Activated naive CD8-positive, alpha-beta T cell treated with anti-CD3 and anti-CD28 coated beads for 36 hours (primary cell): ENCODE measurements around the gene ZDHHC13. TPM values are rescaled to one million over a fixed set of nuclear protein-coding genes. Genes with fewer than 3 reads are reported as not detected.
A peak's percentile ranks its signal among the peaks of the same experiment; 100 is the strongest.

Source experiments
- DNase-seq: peaks from one replicate; pipeline ENCODE4 v3.0.0; 2021
- H3K27ac Mint-ChIP-seq: one replicate; pipeline ENCODE4 v1.8.0; 2022; ENCODE audit warnings: mild to moderate bottlenecking, moderate library complexity, mixed read lengths
- H3K27me3 Mint-ChIP-seq: one replicate; pipeline ENCODE4 v1.8.0; 2022; ENCODE audit warnings: mild to moderate bottlenecking, mixed read lengths
- H3K36me3 Mint-ChIP-seq: one replicate; pipeline ENCODE4 v1.8.0; 2021; ENCODE audit warnings: mild to moderate bottlenecking, mixed read lengths
- H3K4me1 Mint-ChIP-seq: one replicate; pipeline ENCODE4 v1.8.0; 2021; ENCODE audit warnings: mixed read lengths
- H3K4me3 Mint-ChIP-seq: one replicate; pipeline ENCODE4 v1.8.0; 2022; ENCODE audit warnings: mild to moderate bottlenecking, moderate library complexity, mixed read lengths
- H3K9me3 Mint-ChIP-seq: one replicate; pipeline ENCODE4 v1.8.0; 2022; ENCODE audit warnings: mixed read lengths
- total RNA-seq, 2 experiments: library from RNA; stranded (reverse); gene quantifications; one replicate each; pipeline ENCODE4 v1.2.3, GENCODE V29; 2021

The ZDHHC13 gene
- total RNA-seq, 2 experiments from 2014 or later: 16.5 to 19.3 TPM

DNA sequence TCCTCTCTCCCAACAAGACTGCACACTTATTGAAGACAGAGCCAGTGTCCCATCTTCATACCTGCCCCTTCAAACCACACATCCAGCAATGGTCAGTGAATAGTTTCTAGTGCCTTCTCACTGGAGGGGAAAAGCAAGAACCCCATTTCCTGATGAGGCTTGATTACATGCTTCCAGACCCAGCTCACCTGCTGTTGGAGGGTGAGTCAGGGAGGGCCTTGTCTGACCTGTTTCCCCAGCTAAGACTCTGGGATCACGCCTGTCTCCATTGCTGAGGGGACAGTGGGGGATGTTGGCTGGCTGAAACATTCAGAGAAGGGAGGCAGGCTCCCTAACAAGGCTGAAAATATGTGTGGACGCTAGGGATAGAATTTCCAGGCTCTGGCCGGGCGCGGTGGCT is 27.5 kb upstream of the ZDHHC13 start:
- no peak for DNase-seq
- H3K27ac Mint-ChIP-seq: no peak overlapping the region
- H3K9me3 Mint-ChIP-seq: no peaks in the 10 kb centered on the region
- no peak overlapping the region for H3K4me3 Mint-ChIP-seq
- peaks cover 33% of the 10 kb centered on the region for H3K27me3 Mint-ChIP-seq
- H3K36me3 Mint-ChIP-seq: no peaks in the 10 kb centered on the region
- no peaks in the 10 kb centered on the region for H3K4me1 Mint-ChIP-seq

DNA sequence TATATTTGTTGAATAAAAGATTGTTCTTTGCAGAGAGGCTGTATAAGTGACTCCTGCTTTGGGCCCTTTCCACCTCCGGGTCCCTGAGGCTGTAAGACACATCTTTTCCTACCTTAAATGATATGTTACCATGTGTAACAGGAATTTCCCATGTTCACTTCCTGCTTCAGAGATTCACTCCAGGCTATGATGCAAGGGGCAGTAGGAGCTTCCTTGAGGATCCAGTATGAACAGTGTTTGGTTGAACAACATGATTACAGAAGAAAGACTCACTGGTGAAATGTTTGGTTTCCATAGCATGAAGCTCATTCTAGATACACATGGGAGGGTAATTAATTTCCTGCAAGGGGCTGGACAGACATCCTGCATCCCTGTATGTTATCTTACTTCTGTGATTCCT is 25.6 kb upstream of the ZDHHC13 start:
- no peak overlapping the region for H3K27ac Mint-ChIP-seq
- H3K27me3 Mint-ChIP-seq: peaks cover 33% of the 10 kb centered on the region
- H3K9me3 Mint-ChIP-seq: no peaks in the 10 kb centered on the region
- H3K4me3 Mint-ChIP-seq: no peak overlapping the region
- no peak for DNase-seq
- H3K36me3 Mint-ChIP-seq: no peaks in the 10 kb centered on the region
- no peaks in the 10 kb centered on the region for H3K4me1 Mint-ChIP-seq

DNA sequence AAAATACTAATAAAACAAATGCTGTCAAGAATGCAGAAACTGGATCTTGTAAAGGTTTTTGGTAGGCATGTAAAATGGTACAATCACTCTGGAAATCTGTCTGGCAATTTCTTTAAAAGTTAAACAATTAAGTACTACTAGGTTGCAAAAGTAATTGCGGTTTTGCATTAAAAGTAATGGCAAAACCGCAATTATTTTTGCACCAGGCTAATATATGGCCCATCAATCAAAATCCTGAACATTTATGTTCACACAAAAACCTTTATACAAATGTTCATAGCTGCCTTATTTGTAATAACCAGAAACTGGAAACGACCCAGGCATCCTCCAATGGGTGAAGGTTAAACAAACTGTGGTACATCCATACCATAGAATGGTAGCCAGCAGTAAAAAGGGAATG is 24.6 kb upstream of the ZDHHC13 start:
- Mint-ChIP-seq H3K9me3 (no peaks in the 10 kb centered on the region), H3K27ac (no peak overlapping the region), H3K27me3 (peaks cover 39% of the 10 kb centered on the region)

DNA sequence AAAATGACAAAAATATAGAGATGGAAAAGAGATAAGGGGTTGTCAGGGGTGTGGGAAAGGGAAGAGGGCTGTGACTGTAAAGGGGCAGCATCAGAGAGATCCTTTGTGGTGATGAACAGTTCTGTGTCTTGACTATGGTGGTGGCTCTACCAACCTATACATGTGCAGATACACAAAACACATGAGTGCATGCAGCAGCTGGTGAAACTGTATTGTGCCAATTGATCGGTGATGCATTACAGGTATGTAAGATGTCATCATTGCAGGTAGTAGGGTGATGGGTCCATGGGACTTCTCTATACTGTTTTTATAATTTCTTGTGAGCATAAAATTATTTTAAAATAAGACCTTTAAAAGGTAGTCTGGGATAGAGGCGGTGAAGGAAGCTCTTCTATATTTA is 24.1 kb upstream of the ZDHHC13 start:
- no peaks in the 10 kb centered on the region for H3K9me3 Mint-ChIP-seq
- DNase-seq: no peak
- no peak overlapping the region for H3K4me3 Mint-ChIP-seq
- no peaks in the 10 kb centered on the region for H3K36me3 Mint-ChIP-seq
- no peaks in the 10 kb centered on the region for H3K4me1 Mint-ChIP-seq
- H3K27ac Mint-ChIP-seq: no peak overlapping the region
- H3K27me3 Mint-ChIP-seq: peaks cover 43% of the 10 kb centered on the region

More for the DNA sequence above, 24.6 kb upstream of the ZDHHC13 start:
- H3K4me3 Mint-ChIP-seq: no peak overlapping the region
- H3K4me1 Mint-ChIP-seq: no peaks in the 10 kb centered on the region
- H3K36me3 Mint-ChIP-seq: no peaks in the 10 kb centered on the region
- DNase-seq: no peak

DNA sequence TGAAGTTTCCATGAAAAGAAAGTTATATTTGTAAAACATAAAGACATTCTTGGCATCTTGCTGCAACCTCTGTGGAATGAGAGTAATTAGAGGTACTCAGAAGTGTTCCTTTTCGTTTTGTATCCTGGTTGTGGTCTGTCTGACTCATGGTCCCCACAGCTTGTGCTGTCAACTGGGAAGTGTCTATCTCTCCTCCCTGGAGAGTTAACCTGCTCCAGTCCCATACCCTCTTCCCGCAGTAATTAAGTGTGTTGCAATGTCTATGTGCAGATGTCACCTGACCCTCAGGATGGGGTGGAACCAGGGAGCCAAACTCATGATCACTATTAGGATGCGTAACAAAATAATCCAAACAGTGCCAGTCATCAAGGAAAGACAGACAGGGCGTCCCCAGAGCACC is 23.0 kb upstream of the ZDHHC13 start:
- Mint-ChIP-seq H3K4me3 (no peak overlapping the region), H3K27me3 (peaks cover 43% of the 10 kb centered on the region), H3K36me3 (no peaks in the 10 kb centered on the region), H3K4me1 (no peaks in the 10 kb centered on the region), H3K9me3 (no peaks in the 10 kb centered on the region), H3K27ac (no peak overlapping the region)
- DNase-seq: no peak

DNA sequence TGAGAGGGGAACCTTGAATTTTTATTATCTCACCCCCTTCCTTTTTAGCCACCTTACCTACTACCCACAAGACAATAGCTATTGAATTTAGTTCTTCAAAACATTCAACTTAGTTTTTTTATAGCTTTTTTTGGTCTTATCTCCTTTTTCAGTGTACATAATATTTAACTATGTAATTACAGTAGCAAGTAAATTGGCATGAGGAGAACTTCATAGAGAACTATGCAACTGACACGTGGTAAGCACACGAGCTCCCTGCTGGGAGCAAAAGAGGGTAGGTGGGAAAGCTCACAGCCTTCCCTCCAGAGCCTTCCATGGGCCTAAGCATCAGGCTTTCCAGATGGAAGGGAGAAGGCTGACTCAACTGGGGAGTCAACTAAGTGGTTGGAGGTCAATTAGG is 22.1 kb upstream of the ZDHHC13 start:
- Mint-ChIP-seq H3K9me3 (no peaks in the 10 kb centered on the region), H3K27me3 (peaks cover 36% of the 10 kb centered on the region), H3K36me3 (no peaks in the 10 kb centered on the region), H3K4me1 (no peaks in the 10 kb centered on the region), H3K4me3 (no peak overlapping the region), H3K27ac (no peak overlapping the region)
- DNase-seq: no peak

DNA sequence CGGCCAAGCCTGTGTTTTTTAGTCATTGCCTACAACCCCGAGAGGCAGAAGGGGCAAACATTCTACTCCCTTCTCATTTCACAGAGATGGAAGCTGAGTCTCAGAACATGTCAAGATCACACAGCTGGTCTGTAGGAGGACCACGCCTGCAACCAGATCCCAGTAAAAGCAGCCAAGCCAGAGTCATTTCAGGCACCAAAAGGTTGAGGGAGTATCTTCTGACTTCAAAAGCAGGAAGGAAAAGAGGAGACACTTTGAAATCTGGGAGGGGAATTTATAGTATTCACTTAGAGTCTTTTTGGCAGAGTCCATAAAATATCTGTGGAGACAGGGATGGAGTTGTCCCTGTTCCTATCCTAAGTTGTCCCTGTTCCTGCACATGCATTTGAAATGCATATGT is 17.9 kb upstream of the ZDHHC13 start:
- Mint-ChIP-seq H3K9me3 (peaks cover 2% of the 10 kb centered on the region), H3K27ac (no peak overlapping the region), H3K4me1 (no peaks in the 10 kb centered on the region), H3K36me3 (no peaks in the 10 kb centered on the region), H3K4me3 (no peak overlapping the region), H3K27me3 (peaks cover 10% of the 10 kb centered on the region)
- DNase-seq: no peak

DNA sequence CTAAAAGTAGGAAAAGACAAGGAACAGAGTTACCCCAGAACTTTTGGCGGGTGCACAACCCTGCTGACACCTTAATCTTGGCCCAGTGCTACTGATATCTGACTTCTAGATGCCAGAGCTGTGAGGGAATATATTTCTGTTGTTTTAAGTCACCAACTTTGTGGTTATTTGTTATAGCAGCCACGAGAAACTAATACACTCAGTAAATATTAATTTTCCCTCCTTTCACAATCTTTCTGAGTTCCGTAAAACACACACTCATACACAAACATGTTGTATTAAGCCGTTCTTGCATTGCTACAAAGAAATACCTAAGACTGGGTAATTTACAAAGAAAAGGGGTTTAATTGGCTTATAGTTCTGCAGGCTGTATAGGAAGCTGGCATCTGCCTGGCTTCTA is 16.1 kb upstream of the ZDHHC13 start:
- DNase-seq: no peak
- H3K4me3 Mint-ChIP-seq: no peak overlapping the region
- H3K27ac Mint-ChIP-seq: no peak overlapping the region
- H3K27me3 Mint-ChIP-seq: peaks cover 10% of the 10 kb centered on the region
- no peaks in the 10 kb centered on the region for H3K36me3 Mint-ChIP-seq
- no peaks in the 10 kb centered on the region for H3K4me1 Mint-ChIP-seq
- peaks cover 2% of the 10 kb centered on the region for H3K9me3 Mint-ChIP-seq

DNA sequence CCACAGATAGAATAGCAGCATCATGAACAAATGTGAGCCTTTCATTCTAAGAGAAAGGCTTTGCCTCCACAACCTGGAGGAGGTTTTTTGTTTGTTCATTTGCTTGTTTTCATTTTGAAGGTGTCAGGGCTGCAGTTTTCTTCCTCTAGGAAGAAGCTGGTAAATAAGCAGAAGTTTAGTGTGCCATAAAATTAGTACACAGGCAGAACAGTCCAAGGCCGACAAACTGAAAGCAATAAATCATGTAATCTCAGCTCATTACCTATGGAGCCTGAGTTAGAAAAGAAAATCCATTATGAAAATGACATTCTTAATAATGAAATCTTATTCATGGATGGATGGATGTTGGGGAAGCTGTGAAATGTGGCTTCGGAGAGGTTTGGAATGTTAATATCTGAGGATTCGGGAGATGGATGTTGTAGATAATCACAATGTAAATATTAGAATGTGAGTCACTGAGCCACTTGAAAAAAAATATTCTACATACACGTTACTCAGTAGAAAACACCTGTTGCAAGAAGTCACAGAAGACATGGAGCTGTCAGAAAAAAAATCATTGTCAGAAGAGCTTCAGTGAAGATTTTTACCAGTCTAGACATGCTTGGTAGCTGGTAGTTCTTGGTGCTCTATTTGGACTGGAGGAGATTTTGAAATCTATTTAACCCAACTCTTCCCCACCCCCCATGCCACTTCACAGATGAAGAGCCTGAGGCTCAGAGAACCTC is 15.0 kb upstream of the ZDHHC13 start:
- no peak overlapping the region for H3K4me3 Mint-ChIP-seq
- H3K27me3 Mint-ChIP-seq: peaks cover 10% of the 10 kb centered on the region
- H3K4me1 Mint-ChIP-seq: no peaks in the 10 kb centered on the region
- peaks cover 2% of the 10 kb centered on the region for H3K9me3 Mint-ChIP-seq
- DNase-seq: no peak
- no peak overlapping the region for H3K27ac Mint-ChIP-seq
- H3K36me3 Mint-ChIP-seq: no peaks in the 10 kb centered on the region

DNA sequence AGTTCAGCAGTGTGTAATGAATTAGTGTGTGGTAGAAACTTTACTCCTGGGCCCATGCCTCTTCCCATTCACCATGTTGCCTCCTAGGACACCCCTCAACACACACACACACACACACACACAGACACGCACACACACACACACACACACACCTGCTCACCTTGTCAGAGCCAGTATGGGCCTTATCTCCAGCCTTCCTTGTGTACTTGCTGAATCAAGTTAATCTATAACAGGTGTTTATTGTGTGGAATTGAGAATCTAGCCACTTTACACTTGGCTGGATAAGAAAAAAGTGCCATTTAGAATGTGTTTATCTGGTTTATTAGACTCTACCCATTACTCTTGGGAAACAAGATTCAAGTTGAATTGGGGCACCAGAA is 14.5 kb upstream of the ZDHHC13 start:
- peaks cover 2% of the 10 kb centered on the region for H3K9me3 Mint-ChIP-seq
- H3K4me1 Mint-ChIP-seq: no peaks in the 10 kb centered on the region
- no peak for DNase-seq

DNA sequence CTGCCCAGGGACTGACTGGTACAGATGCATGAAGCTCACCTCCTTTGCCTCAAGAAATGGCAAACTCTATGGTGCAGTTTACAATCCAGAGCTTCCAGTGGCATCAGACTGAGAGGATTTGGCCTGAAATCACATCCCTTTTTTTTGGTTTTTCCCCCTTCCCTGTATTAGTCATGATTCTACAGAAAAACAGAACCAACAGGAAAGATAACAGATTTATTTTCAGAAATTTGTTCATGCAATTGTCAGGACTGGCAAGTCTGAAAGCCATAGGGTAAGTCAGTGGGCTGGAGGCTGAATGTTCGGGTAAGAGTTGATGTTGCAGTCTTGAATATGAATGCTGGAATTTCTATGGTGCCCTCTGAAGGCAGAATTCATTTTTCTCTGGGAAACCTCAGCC is 12.0 kb upstream of the ZDHHC13 start:
- H3K9me3 Mint-ChIP-seq: peaks cover 2% of the 10 kb centered on the region
- peaks cover 6% of the 10 kb centered on the region for H3K27me3 Mint-ChIP-seq
- no peak overlapping the region for H3K27ac Mint-ChIP-seq
- DNase-seq: no peak
- H3K4me1 Mint-ChIP-seq: peaks cover 6% of the 10 kb centered on the region
- no peak overlapping the region for H3K4me3 Mint-ChIP-seq
- H3K36me3 Mint-ChIP-seq: no peaks in the 10 kb centered on the region

More for the DNA sequence above, 14.5 kb upstream of the ZDHHC13 start:
- peaks cover 9% of the 10 kb centered on the region for H3K27me3 Mint-ChIP-seq
- H3K4me3 Mint-ChIP-seq: no peak overlapping the region
- no peak overlapping the region for H3K27ac Mint-ChIP-seq
- H3K36me3 Mint-ChIP-seq: no peaks in the 10 kb centered on the region

DNA sequence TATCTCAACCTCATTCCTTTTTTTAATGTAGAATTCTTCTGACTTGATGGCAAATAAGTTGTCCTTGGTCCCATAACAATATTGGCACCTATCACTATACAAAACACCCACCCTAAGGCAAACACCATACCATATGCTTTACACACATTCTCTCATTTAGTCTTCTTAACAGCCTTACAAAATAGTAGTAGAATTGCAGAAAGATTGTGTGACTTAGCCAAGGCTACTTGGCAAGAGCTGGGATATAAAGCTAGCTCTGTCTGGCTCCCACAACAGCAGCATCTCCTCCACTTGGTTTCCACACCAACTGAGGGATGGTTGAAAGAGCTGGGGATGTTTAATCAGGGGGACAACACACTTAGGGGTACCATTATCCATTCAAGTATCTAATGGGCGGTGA is 9.8 kb upstream of the ZDHHC13 start:
- Mint-ChIP-seq H3K9me3 (no peaks in the 10 kb centered on the region), H3K27ac (no peak overlapping the region), H3K36me3 (no peaks in the 10 kb centered on the region), H3K4me3 (no peak overlapping the region), H3K27me3 (peaks cover 6% of the 10 kb centered on the region), H3K4me1 (peaks cover 6% of the 10 kb centered on the region)
- no peak for DNase-seq

DNA sequence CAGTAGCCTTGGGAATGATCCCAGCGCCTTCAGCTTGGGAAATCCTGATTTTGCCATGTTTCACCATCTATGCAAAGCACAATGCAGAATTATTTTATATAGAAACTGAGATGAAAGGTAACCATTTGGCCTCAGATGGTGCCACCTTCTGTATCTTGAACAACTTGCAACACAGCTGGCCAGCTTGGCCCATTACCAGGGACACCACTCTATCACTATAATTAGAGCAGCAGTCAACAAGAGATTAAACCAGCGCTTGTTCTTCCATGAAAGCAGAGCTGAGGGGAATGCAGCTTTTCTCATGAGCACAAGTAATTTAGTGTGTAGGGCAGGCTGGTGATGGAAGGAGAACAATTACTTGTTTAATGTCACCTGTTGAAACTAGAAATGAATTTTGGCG is 6.7 kb upstream of the ZDHHC13 start:
- Mint-ChIP-seq H3K4me1 (peaks cover 6% of the 10 kb centered on the region), H3K4me3 (no peak overlapping the region), H3K27me3 (peaks cover 6% of the 10 kb centered on the region), H3K36me3 (no peaks in the 10 kb centered on the region), H3K27ac (no peak overlapping the region), H3K9me3 (no peaks in the 10 kb centered on the region)
- no peak for DNase-seq

DNA sequence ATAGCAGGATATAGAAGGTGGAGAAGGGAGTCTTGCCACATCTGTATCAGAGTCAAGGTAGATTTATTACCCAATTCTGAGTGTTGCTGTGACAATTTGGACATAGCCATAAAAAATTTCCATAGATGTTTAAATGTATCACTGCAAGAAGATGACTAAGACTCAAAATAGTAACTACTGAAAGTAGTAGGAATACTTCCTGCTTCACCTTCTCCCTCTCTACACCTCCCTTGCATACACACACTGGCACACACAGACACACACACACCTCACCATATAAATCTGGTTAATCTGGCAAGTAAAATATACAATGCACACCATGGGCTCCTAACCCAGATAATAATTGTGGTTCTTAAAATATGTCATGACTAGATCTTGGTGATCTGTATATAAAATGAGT is 5.2 kb upstream of the ZDHHC13 start:
- Mint-ChIP-seq H3K36me3 (no peaks in the 10 kb centered on the region), H3K4me1 (peaks cover 11% of the 10 kb centered on the region), H3K4me3 (no peak overlapping the region), H3K9me3 (no peaks in the 10 kb centered on the region), H3K27ac (no peak overlapping the region), H3K27me3 (no peaks in the 10 kb centered on the region)
- DNase-seq: no peak

DNA sequence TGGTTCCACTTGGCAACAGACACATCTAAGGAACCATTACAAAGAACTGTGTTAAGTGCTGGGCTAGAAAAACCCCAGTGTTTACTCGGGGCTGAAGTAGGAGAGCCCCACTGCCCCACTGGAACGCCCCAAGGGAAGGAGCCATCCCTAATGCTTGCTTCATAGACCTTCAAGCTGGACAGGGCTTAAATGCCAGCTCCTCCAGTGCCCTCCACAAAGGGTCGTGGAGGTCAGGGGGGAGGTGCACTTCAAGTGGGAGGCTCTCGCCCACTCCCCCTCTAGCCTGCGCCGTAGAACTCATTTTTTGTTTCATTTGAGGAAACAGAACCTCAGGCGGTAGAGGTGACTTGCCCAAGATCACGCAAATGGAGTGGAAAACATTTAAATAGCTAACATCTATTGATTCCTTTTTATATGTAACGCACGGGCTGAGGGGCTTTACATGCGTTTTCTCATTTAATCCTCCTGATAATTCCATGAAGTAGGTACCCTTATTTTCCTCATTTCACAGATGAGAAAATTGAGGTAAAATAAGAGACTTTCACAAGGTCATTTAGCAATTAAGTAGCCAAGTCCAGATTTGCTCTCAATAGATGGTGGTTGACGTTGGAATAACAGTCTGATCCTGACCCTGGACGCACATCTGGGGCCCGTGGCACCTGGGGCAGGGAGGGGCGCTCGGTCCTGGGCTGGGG is 545 bp upstream of the ZDHHC13 start:
- Mint-ChIP-seq H3K27ac (peak overlapping the region; percentile 44), H3K4me1 (peaks cover 37% of the 10 kb centered on the region), H3K27me3 (no peaks in the 10 kb centered on the region), H3K9me3 (no peaks in the 10 kb centered on the region), H3K4me3 (peak overlapping the region; percentile 94), H3K36me3 (peaks cover 30% of the 10 kb centered on the region)
- peak; percentile 6 for DNase-seq

DNA sequence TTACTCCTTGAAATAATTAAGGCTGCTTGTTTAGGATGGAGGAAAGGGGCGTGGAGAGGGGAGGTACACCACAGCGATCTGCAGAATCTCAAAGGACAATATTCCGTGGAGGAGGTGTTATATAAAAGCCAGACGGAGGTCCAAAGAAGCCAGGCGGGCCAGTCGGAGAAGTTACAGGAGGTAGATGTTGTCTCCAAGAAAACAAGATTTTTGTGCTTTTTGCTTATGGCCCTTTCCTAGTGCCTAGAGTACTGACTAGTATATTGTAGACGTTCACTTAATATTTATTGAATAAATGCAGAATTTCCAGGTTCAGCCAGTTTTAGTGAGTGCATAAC is 761 bp downstream of the ZDHHC13 start:
- no peak for DNase-seq
- Mint-ChIP-seq H3K27me3 (no peaks in the 10 kb centered on the region), H3K4me1 (peaks cover 43% of the 10 kb centered on the region), H3K36me3 (peaks cover 37% of the 10 kb centered on the region), H3K9me3 (no peaks in the 10 kb centered on the region), H3K27ac (peak overlapping the region; percentile 8), H3K4me3 (peak overlapping the region; percentile 94)
